H9 (cell line): ENCODE results near the gene C16orf78. TPM values are rescaled to one million over a fixed set of nuclear protein-coding genes. Genes with fewer than 3 reads are reported as not detected.

Source experiments
- DNase-seq: peaks from one replicate; pipeline ENCODE4 v3.0.0-alpha.2; 2017
- H2AFZ ChIP-seq: one replicate; pipeline ENCODE4 v1.6.1; 2013; ENCODE audit warnings: mild to moderate bottlenecking, low read length, control low read depth, moderate library complexity
- H2AK5ac ChIP-seq: 2 replicates; pipeline ENCODE4 v1.6.1; 2013; ENCODE audit warnings: low read length, control low read depth, mixed read lengths; ENCODE audit not compliant: insufficient read length
- H2BK120ac ChIP-seq: one replicate; pipeline ENCODE4 v1.6.1; 2013; ENCODE audit warnings: low read depth, mild to moderate bottlenecking, low read length, control low read depth, inconsistent platforms; ENCODE audit not compliant: poor library complexity, severe bottlenecking
- H2BK12ac ChIP-seq: 2 replicates; pipeline ENCODE4 v1.6.1; 2013; ENCODE audit warnings: low read length, control low read depth, mixed read lengths, low read depth; ENCODE audit not compliant: insufficient read length
- H2BK15ac ChIP-seq: 2 replicates; pipeline ENCODE4 v1.6.1; 2013; ENCODE audit warnings: low read depth, low read length, control low read depth
- H2BK20ac ChIP-seq: one replicate; pipeline ENCODE4 v1.6.1; 2013; ENCODE audit warnings: low read depth, mild to moderate bottlenecking, low read length, control low read depth, inconsistent platforms; ENCODE audit not compliant: poor library complexity, severe bottlenecking
- H2BK5ac ChIP-seq: 2 replicates; pipeline ENCODE4 v1.6.1; 2013; ENCODE audit warnings: low read length, control low read depth, mixed read lengths; ENCODE audit not compliant: insufficient read length
- H3K14ac ChIP-seq: 2 replicates; pipeline ENCODE4 v1.6.1; 2013; ENCODE audit warnings: low read length, control low read depth; ENCODE audit not compliant: insufficient read depth
- H3K18ac ChIP-seq: 2 replicates; pipeline ENCODE4 v1.6.1; 2013; ENCODE audit warnings: low read depth, mild to moderate bottlenecking, mixed read lengths, low read length, control low read depth; ENCODE audit not compliant: insufficient read length
- H3K23ac ChIP-seq: 2 replicates; pipeline ENCODE4 v1.6.1; 2013; ENCODE audit warnings: low read length, control low read depth, mixed read lengths, low read depth; ENCODE audit not compliant: insufficient read length
- H3K23me2 ChIP-seq: 2 replicates; pipeline ENCODE4 v1.6.1; 2013; ENCODE audit warnings: low read depth, mild to moderate bottlenecking, mixed read lengths, low read length, control low read depth; ENCODE audit not compliant: insufficient read length, poor library complexity, severe bottlenecking
- H3K27ac ChIP-seq: 2 replicates; pipeline ENCODE4 v1.5.1; 2013; ENCODE audit warnings: low read length, control low read depth, mixed read lengths, low read depth; ENCODE audit not compliant: insufficient read length
- H3K27me3 ChIP-seq: 2 replicates; pipeline ENCODE4 v1.6.1; 2013; ENCODE audit warnings: low read length, control low read depth, inconsistent platforms; ENCODE audit not compliant: insufficient read depth
- H3K4ac ChIP-seq: 2 replicates; pipeline ENCODE4 v1.6.1; 2013; ENCODE audit warnings: low read depth, mild to moderate bottlenecking, control low read depth, inconsistent platforms, low read length, moderate library complexity
- H3K4me1 ChIP-seq: 2 replicates; pipeline ENCODE4 v1.6.1; 2013; ENCODE audit warnings: low read length, control low read depth, inconsistent platforms; ENCODE audit not compliant: insufficient read depth
- H3K4me2 ChIP-seq: 2 replicates; pipeline ENCODE4 v1.6.1; 2013; ENCODE audit warnings: low read length, control low read depth, mixed read lengths; ENCODE audit not compliant: insufficient read length, insufficient read depth
- H3K56ac ChIP-seq: 2 replicates; pipeline ENCODE4 v1.6.1; 2013; ENCODE audit warnings: low read depth, mild to moderate bottlenecking, mixed read lengths, low read length, control low read depth; ENCODE audit not compliant: insufficient read length
- H3K79me1 ChIP-seq: 2 replicates; pipeline ENCODE4 v1.6.1; 2013; ENCODE audit warnings: low read depth, mild to moderate bottlenecking, moderate library complexity, low read length, control low read depth, inconsistent platforms; ENCODE audit not compliant: insufficient read depth, poor library complexity, severe bottlenecking
- H3K79me2 ChIP-seq: 2 replicates; pipeline ENCODE4 v1.6.1; 2013; ENCODE audit warnings: low read length, control low read depth, inconsistent platforms; ENCODE audit not compliant: insufficient read depth
- H3K9ac ChIP-seq: 2 replicates; pipeline ENCODE4 v1.6.1; 2013; ENCODE audit warnings: low read length, control low read depth, mixed read lengths; ENCODE audit not compliant: insufficient read length; ENCODE audit errors: extremely low read depth
- H3K9me3 ChIP-seq: one replicate; pipeline ENCODE4 v1.6.1; 2013; ENCODE audit warnings: low read depth, low read length, inconsistent platforms; ENCODE audit not compliant: control insufficient read depth
- H3T11ph ChIP-seq: one replicate; pipeline ENCODE4 v1.6.1; 2013; ENCODE audit warnings: mild to moderate bottlenecking, low read length, control low read depth, inconsistent platforms
- H4K20me1 ChIP-seq: one replicate; pipeline ENCODE4 v1.6.1; 2013; ENCODE audit not compliant: control insufficient read depth, insufficient read length, insufficient read depth
- H4K5ac ChIP-seq: 2 replicates; pipeline ENCODE4 v1.6.1; 2013; ENCODE audit warnings: low read depth, mild to moderate bottlenecking, mixed read lengths, low read length, control low read depth; ENCODE audit not compliant: insufficient read length
- H4K8ac ChIP-seq: replicated peaks from 2 replicates; pipeline ENCODE4 v1.6.1; 2013; ENCODE audit warnings: low read length, control low read depth, mixed read lengths, low read depth; ENCODE audit not compliant: insufficient read length
- H4K91ac ChIP-seq: 2 replicates; pipeline ENCODE4 v1.6.1; 2013; ENCODE audit warnings: low read depth, mild to moderate bottlenecking, moderate library complexity, mixed read lengths, low read length, control low read depth; ENCODE audit not compliant: insufficient read length
- H3K27ac Mint-ChIP-seq, 3 experiments: 2 replicates in 2 of 3; 3 replicates in 1 of 3; pipeline ENCODE4 v1.8.0; 2020 to 2021; ENCODE audit warnings: mixed read lengths in 3 of 3, mild to moderate bottlenecking in 1 of 3, moderate library complexity in 1 of 3
- H3K27me3 Mint-ChIP-seq: 2 replicates; pipeline ENCODE4 v1.8.0; 2021; ENCODE audit warnings: low read depth, mild to moderate bottlenecking, moderate library complexity, mixed read lengths
- H3K36me3 Mint-ChIP-seq, 3 experiments: 2 replicates in 2 of 3; 3 replicates in 1 of 3; pipeline ENCODE4 v1.8.0; 2020 to 2021; ENCODE audit warnings: low read depth in 3 of 3, mixed read lengths in 3 of 3; ENCODE audit not compliant: insufficient read depth in 1 of 3
- H3K4me1 Mint-ChIP-seq, 2 experiments: 2 replicates each; pipeline ENCODE4 v1.8.0; 2020; ENCODE audit warnings: mixed read lengths in 2 of 2
- H3K4me3 Mint-ChIP-seq, 2 experiments: 2 replicates in 1 of 2; 3 replicates in 1 of 2; pipeline ENCODE4 v1.8.0; 2020 to 2021; ENCODE audit warnings: mild to moderate bottlenecking in 2 of 2, mixed read lengths in 2 of 2, moderate library complexity in 1 of 2
- H3K9me3 Mint-ChIP-seq, 2 experiments: 2 replicates in 1 of 2; 3 replicates in 1 of 2; pipeline ENCODE4 v1.8.0; 2020; ENCODE audit warnings: mild to moderate bottlenecking in 2 of 2, mixed read lengths in 2 of 2, moderate library complexity in 1 of 2
- WGBS: extraction: QIAGEN DNeasy Blood & Tissue Kit; methylation state at CpG from one replicate; pipeline ENCODE4 v1.1.7; 2013; ENCODE audit warnings: missing lambda C conversion rate, low lambda C conversion rate, mixed read lengths; ENCODE audit not compliant: insufficient read length; ENCODE audit errors: extremely low coverage; 5-methylcytosine and 5-hydroxymethylcytosine counted together
- total RNA-seq: library from RNA; stranded (reverse); gene quantifications from 2 replicates; pipeline ENCODE4 v1.2.1, GENCODE V29; 2021
- TF ChIP-seq, protein P1 (sequence below): fragments of 200-600 bp; sonication (generic); conservative IDR thresholded peaks from 3 replicates; pipeline ENCODE4 v1.8.0; 2021; ENCODE audit warnings: antibody characterized with exemption, mild to moderate bottlenecking

C16orf78 gene
- total RNA-seq, 1 experiment from 2014 or later = not detected

DNA sequence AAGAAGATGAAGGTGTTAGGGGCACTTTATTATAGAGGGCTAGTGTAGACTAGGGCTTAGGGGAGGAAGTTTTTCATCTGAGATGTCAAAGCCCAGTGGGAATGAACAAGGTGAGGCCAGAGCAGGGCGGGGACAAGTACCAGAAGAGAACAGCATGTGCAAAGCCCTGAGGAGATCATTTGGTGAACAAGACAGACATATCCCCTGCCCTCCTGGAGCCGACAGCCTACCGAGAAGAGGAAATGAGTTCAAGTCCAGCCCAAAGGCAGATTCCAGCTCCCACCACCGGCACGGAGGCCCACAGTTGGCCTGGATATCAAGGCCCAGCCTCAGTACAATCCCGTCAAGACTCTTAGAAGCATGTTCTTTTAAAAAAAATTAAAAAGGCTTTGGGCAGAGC lies 61.1 kb downstream of the C16orf78 start:
- Histone ChIP-seq H4K91ac (no peak overlapping the region), H3K56ac (no peak overlapping the region), H3K27me3 (no peaks in the 10 kb centered on the region), H3K27ac (no peak overlapping the region), H2BK120ac (no peak overlapping the region), H3K23me2 (no peaks in the 10 kb centered on the region), H3K23ac (no peak overlapping the region), H3K14ac (no peak overlapping the region), H3K4me1 (no peaks in the 10 kb centered on the region), H3K79me2 (no peaks in the 10 kb centered on the region), H4K8ac (no peak overlapping the region), H4K20me1 (no peaks in the 10 kb centered on the region), H3K4ac (no peak overlapping the region), H2BK15ac (no peak overlapping the region), H2BK20ac (no peak overlapping the region), H2BK12ac (no peak overlapping the region), H3T11ph (no peak overlapping the region), H3K4me2 (no peak overlapping the region), H2BK5ac (no peak overlapping the region), H3K9ac (no peak overlapping the region), H2AFZ (no peak overlapping the region), H2AK5ac (no peak overlapping the region), H4K5ac (no peak overlapping the region), H3K18ac (no peak overlapping the region), H3K79me1 (no peaks in the 10 kb centered on the region), H3K9me3 (no peaks in the 10 kb centered on the region)
- WGBS = no CpG with 5 or more reads among the region's 6 CpGs
- TF ChIP-seq, protein P1, sequence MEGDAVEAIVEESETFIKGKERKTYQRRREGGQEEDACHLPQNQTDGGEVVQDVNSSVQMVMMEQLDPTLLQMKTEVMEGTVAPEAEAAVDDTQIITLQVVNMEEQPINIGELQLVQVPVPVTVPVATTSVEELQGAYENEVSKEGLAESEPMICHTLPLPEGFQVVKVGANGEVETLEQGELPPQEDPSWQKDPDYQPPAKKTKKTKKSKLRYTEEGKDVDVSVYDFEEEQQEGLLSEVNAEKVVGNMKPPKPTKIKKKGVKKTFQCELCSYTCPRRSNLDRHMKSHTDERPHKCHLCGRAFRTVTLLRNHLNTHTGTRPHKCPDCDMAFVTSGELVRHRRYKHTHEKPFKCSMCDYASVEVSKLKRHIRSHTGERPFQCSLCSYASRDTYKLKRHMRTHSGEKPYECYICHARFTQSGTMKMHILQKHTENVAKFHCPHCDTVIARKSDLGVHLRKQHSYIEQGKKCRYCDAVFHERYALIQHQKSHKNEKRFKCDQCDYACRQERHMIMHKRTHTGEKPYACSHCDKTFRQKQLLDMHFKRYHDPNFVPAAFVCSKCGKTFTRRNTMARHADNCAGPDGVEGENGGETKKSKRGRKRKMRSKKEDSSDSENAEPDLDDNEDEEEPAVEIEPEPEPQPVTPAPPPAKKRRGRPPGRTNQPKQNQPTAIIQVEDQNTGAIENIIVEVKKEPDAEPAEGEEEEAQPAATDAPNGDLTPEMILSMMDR = no peak
- Mint-ChIP-seq H3K27ac (no peak overlapping the region; a peak in 1 of 7 replicates), H3K36me3 (no peaks in the 10 kb centered on the region; a peak in 1 of 7 replicates), H3K4me1 (peaks cover 12 to 13% of the 10 kb centered on the region in 2 experiments), H3K9me3 (peaks cover 0 to 1% of the 10 kb centered on the region in 2 experiments; a peak in 2 of 5 replicates), H3K27me3 (peaks cover 11% of the 10 kb centered on the region), H3K4me3 (no peak overlapping the region)
- DNase-seq = no peak
